Liver (tissue), 9 donors: Measurements from ENCODE around the gene MYL12B. TPM values are rescaled to one million over a fixed set of nuclear protein-coding genes. Genes with fewer than 3 reads are reported as not detected.

Source experiments
- DNase-seq: peaks from one replicate; pipeline ENCODE4 v3.0.0-alpha.2; 2017; ENCODE audit warnings: low spot score
- H3K27ac ChIP-seq, 2 donors: one replicate each; pipeline ENCODE4 v1.7.0; 2013; ENCODE audit warnings: inconsistent platforms in 2 of 2, low read length in 2 of 2, control low read depth in 1 of 2, low read depth in 1 of 2, mild to moderate bottlenecking in 1 of 2
- H3K27me3 ChIP-seq, 4 donors: one replicate each; pipeline versions ENCODE4 v1.6.1 to v1.7.0; 2013; ENCODE audit warnings: low read length in 3 of 4, inconsistent platforms in 1 of 4, mild to moderate bottlenecking in 1 of 4, moderate library complexity in 1 of 4; ENCODE audit not compliant: control insufficient read depth in 4 of 4, insufficient read depth in 4 of 4
- H3K36me3 ChIP-seq, 4 donors: one replicate each; pipeline versions ENCODE4 v1.6.1 to v1.7.0; 2013; ENCODE audit warnings: low read length in 3 of 4, mild to moderate bottlenecking in 3 of 4, low read depth in 1 of 4, moderate library complexity in 1 of 4; ENCODE audit not compliant: control insufficient read depth in 4 of 4, insufficient read depth in 3 of 4
- H3K4me1 ChIP-seq, 4 donors: one replicate each; pipeline versions ENCODE4 v1.6.1 to v1.7.0; 2013; ENCODE audit warnings: low read length in 3 of 4, mild to moderate bottlenecking in 3 of 4, moderate library complexity in 1 of 4; ENCODE audit not compliant: control insufficient read depth in 4 of 4, insufficient read depth in 4 of 4
- H3K4me3 ChIP-seq, 3 donors: one replicate each; pipeline versions ENCODE4 v1.6.1 to v1.7.0; 2013; ENCODE audit warnings: low read length in 3 of 3, control low read depth in 1 of 3, low read depth in 1 of 3, mild to moderate bottlenecking in 1 of 3
- H3K9ac ChIP-seq, 2 donors: one replicate each; pipeline ENCODE4 v1.7.0; 2013; ENCODE audit warnings: low read length in 2 of 2, mild to moderate bottlenecking in 2 of 2, moderate library complexity in 2 of 2, control low read depth in 1 of 2, low read depth in 1 of 2
- H3K9me3 ChIP-seq, 4 donors: one replicate each; pipeline versions ENCODE4 v1.6.1 to v1.7.0; 2013; ENCODE audit warnings: low read length in 3 of 4; ENCODE audit not compliant: control insufficient read depth in 4 of 4
- ATF3 ChIP-seq: IDR thresholded peaks from 2 replicates; pipeline ENCODE4 v1.6.1; 2016; ENCODE audit warnings: antibody characterized with exemption
- CTCF ChIP-seq: fragments of 150-350 bp; IDR thresholded peaks from 2 replicates; pipeline ENCODE4 v1.5.1; 2017; ENCODE audit warnings: improper control_type of control experiment, low read depth, low read length; ENCODE audit not compliant: missing input control
- EGR1 ChIP-seq, 2 donors: IDR thresholded peaks; 2 replicates each; pipeline ENCODE4 v1.6.1; 2016 to 2018; ENCODE audit warnings: antibody characterized with exemption in 2 of 2, low read depth in 2 of 2
- FOXA1 ChIP-seq: IDR thresholded peaks from 2 replicates; pipeline ENCODE4 v1.6.1; 2016; ENCODE audit warnings: antibody characterized with exemption
- FOXA2 ChIP-seq: IDR thresholded peaks from 2 replicates; pipeline ENCODE4 v1.6.1; 2016; ENCODE audit warnings: antibody characterized with exemption
- GABPA ChIP-seq, 2 donors: IDR thresholded peaks in 1 of 2; conservative IDR thresholded peaks in 1 of 2; 2 replicates each; pipeline ENCODE4 v1.6.1; 2016; ENCODE audit warnings: antibody characterized with exemption in 2 of 2, mild to moderate bottlenecking in 1 of 2, moderate library complexity in 1 of 2
- HNF4A ChIP-seq, 2 donors: conservative IDR thresholded peaks; 2 replicates each; pipeline ENCODE4 v1.6.1; 2016; ENCODE audit warnings: antibody characterized with exemption in 2 of 2, mild to moderate bottlenecking in 2 of 2
- HNF4G ChIP-seq: IDR thresholded peaks from 2 replicates; pipeline ENCODE4 v1.6.1; 2016; ENCODE audit warnings: antibody characterized with exemption
- JUND ChIP-seq, 2 donors: IDR thresholded peaks; 2 replicates each; pipeline ENCODE4 v1.6.1; 2016; ENCODE audit warnings: antibody characterized with exemption in 2 of 2
- MAX ChIP-seq: IDR thresholded peaks from 2 replicates; pipeline ENCODE4 v1.6.1; 2016; ENCODE audit warnings: antibody characterized with exemption
- NR2F2 ChIP-seq: IDR thresholded peaks from 2 replicates; pipeline ENCODE4 v1.6.1; 2016; ENCODE audit warnings: antibody characterized with exemption
- RAD21 ChIP-seq, 2 donors: IDR thresholded peaks; 2 replicates each; pipeline ENCODE4 v1.6.1; 2016; ENCODE audit warnings: antibody characterized with exemption in 2 of 2, mild to moderate bottlenecking in 2 of 2
- REST ChIP-seq: IDR thresholded peaks from 2 replicates; pipeline ENCODE4 v1.6.1; 2016; ENCODE audit warnings: antibody characterized with exemption, mild to moderate bottlenecking
- RXRA ChIP-seq, 2 donors: IDR thresholded peaks; 2 replicates each; pipeline ENCODE4 v1.6.1; 2017 to 2018; ENCODE audit warnings: antibody characterized with exemption in 2 of 2, mild to moderate bottlenecking in 1 of 2
- SP1 ChIP-seq: IDR thresholded peaks from 2 replicates; pipeline ENCODE4 v1.6.1; 2018; ENCODE audit warnings: antibody characterized with exemption, mild to moderate bottlenecking
- TAF1 ChIP-seq: conservative IDR thresholded peaks from 2 replicates; pipeline ENCODE4 v1.6.1; 2016; ENCODE audit warnings: antibody characterized with exemption, mild to moderate bottlenecking
- YY1 ChIP-seq: IDR thresholded peaks from 2 replicates; pipeline ENCODE4 v1.6.1; 2016; ENCODE audit warnings: antibody characterized with exemption, mild to moderate bottlenecking
- ZBTB33 ChIP-seq: IDR thresholded peaks from 2 replicates; pipeline ENCODE4 v1.6.1; 2016; ENCODE audit warnings: antibody characterized with exemption
- WGBS: extraction: QIAGEN DNeasy Blood & Tissue Kit; methylation state at CpG from one replicate; pipeline ENCODE4 v1.1.7; 2013; 5-methylcytosine and 5-hydroxymethylcytosine counted together
- polyA plus RNA-seq, 2 donors: library from polyadenylated mRNA; stranded (reverse) in 1 of 2; unstranded in 1 of 2; fragments of 200-250 nt in 1 of 2; fragments of >200 nt in 1 of 2; fragmentation: Nextera tagmentation in 1 of 2; extraction: Ambion mirVana in 1 of 2; gene quantifications; one replicate each; pipeline versions ENCODE4 v1.2.1 to v1.2.3, GENCODE V29; 2013 to 2015
- total RNA-seq, 2 donors: library from RNA; depleted of rRNA; stranded (reverse); fragments of >200 nt; gene quantifications; one replicate each; pipeline ENCODE4 v1.2.3, GENCODE V29; 2014
- donor health status: healthy.
- donor health status: healthy.
- donor health status: healthy.
- donor health status: healthy.
- donor health status: healthy.

The MYL12B gene
- total and polyA plus RNA-seq, 4 donors: 106 to 303 (median 155) TPM

GRCh38 chr18:3319894-3320454 is 58.0 kb downstream of the MYL12B start:
- DNase-seq: no peak
- 79% methylated on average over 2 of the region's 2 CpGs for WGBS
- H3K4me1 ChIP-seq: no peaks in the 10 kb centered on the region

More at GRCh38 chr18:3319894-3320454, 58.0 kb downstream of the MYL12B start:
- H3K36me3 ChIP-seq: no peaks in the 10 kb centered on the region
- H3K27me3 ChIP-seq: no peaks in the 10 kb centered on the region
- H3K9me3 ChIP-seq: no peaks in the 10 kb centered on the region
- H3K27ac ChIP-seq: no peak overlapping the region
- H3K9ac ChIP-seq: no peak overlapping the region
- H3K4me3 ChIP-seq: no peak overlapping the region
- no peak for TF ChIP-seq NR2F2
- TF ChIP-seq FOXA2: no peak
- no peak for TF ChIP-seq SP1
- TF ChIP-seq CTCF: no peak
- TF ChIP-seq TAF1: no peak
- no peak for TF ChIP-seq RAD21 (IDR thresholded peaks at IDR 0.05)
- no peak for TF ChIP-seq ZBTB33
- TF ChIP-seq MAX: no peak
- no peak for TF ChIP-seq HNF4A (conservative IDR thresholded peaks at IDR 0.05)
- no peak for TF ChIP-seq EGR1 (IDR thresholded peaks at IDR 0.05; ENCODE audit: low read depth in 2 of 2)
- TF ChIP-seq REST: no peak
- no peak for TF ChIP-seq ATF3
- no peak for TF ChIP-seq YY1
- TF ChIP-seq HNF4G: no peak
- no peak for TF ChIP-seq RXRA (IDR thresholded peaks at IDR 0.05)
- TF ChIP-seq FOXA1: no peak
- TF ChIP-seq JUND (IDR thresholded peaks at IDR 0.05): no peak
- no peak for TF ChIP-seq GABPA (IDR thresholded peaks at IDR 0.05 in 1 of 2, conservative IDR thresholded peaks at IDR 0.05 in 1 of 2)
